GM12878 (cell line): ENCODE measurements around the gene AADAT.

ENCODE experiments used
- EGR1 ChIP-seq, 2 experiments: IDR thresholded peaks; 1 replicate in 1 of 2; 2 replicates in 1 of 2; pipeline ENCODE4 v1.6.1; 2011 to 2012; ENCODE audit warnings: low read depth in 2 of 2, low read length in 2 of 2, borderline replicate concordance in 1 of 2, mild to moderate bottlenecking in 1 of 2, moderate library complexity in 1 of 2
- POLR2A ChIP-seq: IDR thresholded peaks from 2 replicates; pipeline ENCODE4 v1.6.1; 2011; ENCODE audit warnings: low read depth, mild to moderate bottlenecking, low read length

- TF ChIP-seq POLR2A, result no peak
- TF ChIP-seq EGR1 (IDR thresholded peaks at IDR 0.05; ENCODE audit: borderline replicate concordance in 1 of 2, low read depth in 2 of 2, low read length in 2 of 2), result no peak
Observed at GRCh38 chr4:170038232-170038631, 51.5 kb downstream of the AADAT start.
